Measurements from ENCODE around the gene FBXL17. TPM values are rescaled to one million over a fixed set of nuclear protein-coding genes. Genes with fewer than 3 reads are reported as not detected.

Gene FBXL17
- polyA plus RNA-seq, 2 of the 4 experiments (the other 2 are of a cell fraction) = 8.7 to 9.1 TPM

DNA sequence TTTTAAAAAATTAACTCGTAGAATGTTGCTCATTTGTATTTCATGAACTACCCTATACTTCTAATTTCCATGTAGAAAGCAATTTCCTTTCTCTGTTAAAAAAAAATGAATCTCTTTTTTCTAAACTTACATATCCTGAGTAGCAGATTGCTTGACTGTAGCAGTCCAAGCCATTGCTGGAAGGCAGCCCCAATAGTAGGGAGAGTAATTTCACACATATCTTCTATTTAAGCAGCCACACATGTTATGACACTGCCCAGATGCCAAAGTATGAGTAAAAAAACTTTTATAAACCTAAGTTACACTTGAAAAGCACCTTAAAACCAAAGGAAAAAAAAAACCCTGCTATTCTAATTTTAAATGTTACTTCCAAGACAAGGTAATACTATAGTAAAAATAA is 69.6 kb downstream of the FBXL17 start:
- Histone ChIP-seq H3K4me1 (peaks cover 14% of the 10 kb centered on the region), H3K4me3 (no peak overlapping the region), H3K9me3 (no peaks in the 10 kb centered on the region), H3K4me2 (no peak overlapping the region), H3K27ac (no peak overlapping the region)
- ChIA-PET POLR2A (no interaction called here), CTCF (no interaction called here)
- TF ChIP-seq NR3C1 (IDR thresholded peaks at IDR 0.05) = no peak
- TF ChIP-seq GATA3 (IDR thresholded peaks at IDR 0.05; ENCODE audit: borderline replicate concordance) = no peak
- TF ChIP-seq E2F6 (IDR thresholded peaks at IDR 0.05; ENCODE audit: borderline replicate concordance, low read depth) = no peak
- no peak for TF ChIP-seq FOSL2 (IDR thresholded peaks at IDR 0.05)
- TF ChIP-seq FOSL2 (CRISPR knock-in tag; IDR thresholded peaks at IDR 0.05) = no peak
- no peak for TF ChIP-seq POLR2A (IDR thresholded peaks at IDR 0.05; ENCODE audit: low read length)
- DNase-seq (ENCODE audit: low read depth in 1 of 2, low spot score in 1 of 2) (no peak), FAIRE-seq (no peak), ATAC-seq (no peak)
- 80% methylated on average over 1 of the region's 1 CpG for WGBS (ENCODE audit: missing lambda C conversion rate)

GRCh38 chr5:108311682-108312081 is 70.2 kb downstream of the FBXL17 start:
- TF ChIP-seq BHLHE40 (IDR thresholded peaks at IDR 0.05; ENCODE audit: low read depth, low read length) (no peak), E2F6 (IDR thresholded peaks at IDR 0.05; ENCODE audit: borderline replicate concordance, low read depth) (no peak), KDM1A (IDR thresholded peaks at IDR 0.05; ENCODE audit: low read depth) (no peak), NFE2L2 (conservative IDR thresholded peaks at IDR 0.05; ENCODE audit: low read length) (no peak), HOXB13 (CRISPR knock-in tag; IDR thresholded peaks at IDR 0.05; ENCODE audit: low read depth) (no peak), RFX5 (IDR thresholded peaks at IDR 0.05) (no peak), CEBPB (IDR thresholded peaks at IDR 0.05) (no peak), EP300 (IDR thresholded peaks at IDR 0.05) (no peak), REST (IDR thresholded peaks at IDR 0.05) (no peak), FOXS1 (CRISPR knock-in tag; IDR thresholded peaks at IDR 0.05) (no peak), CBX8 (IDR thresholded peaks at IDR 0.05) (no peak), CHD2 (IDR thresholded peaks at IDR 0.05; ENCODE audit: low read length, partially characterized antibody) (no peak), NR3C1 (IDR thresholded peaks at IDR 0.05) (no peak), ZFP36 (IDR thresholded peaks at IDR 0.05; ENCODE audit: borderline replicate concordance, partially characterized antibody) (no peak), FOSL2 (IDR thresholded peaks at IDR 0.05) (no peak), FOSL2 (CRISPR knock-in tag; IDR thresholded peaks at IDR 0.05) (no peak), HDAC2 (IDR thresholded peaks at IDR 0.05) (no peak), ZSCAN20 (CRISPR knock-in tag; IDR thresholded peaks at IDR 0.05) (no peak), FOSB (CRISPR knock-in tag; IDR thresholded peaks at IDR 0.05) (no peak)
- ChIA-PET CTCF (interaction anchor here (0.8 kb wide), 2 partner anchors 21 to 52 kb away, joined by 3 read pairs; no protein-coding TSS in a partner anchor), POLR2A (no interaction called here)
- Histone ChIP-seq H3K4me1 (peaks cover 14% of the 10 kb centered on the region), H3K4me3 (no peak overlapping the region), H3K27ac (no peak overlapping the region), H3K9me3 (no peaks in the 10 kb centered on the region), H3K4me2 (no peak overlapping the region)
- no peak for ATAC-seq
- WGBS (ENCODE audit: missing lambda C conversion rate) = 87% methylated on average over 3 of the region's 3 CpGs
- DNase-seq (ENCODE audit: low read depth in 1 of 2, low spot score in 1 of 2) = no peak
- no peak for FAIRE-seq

GRCh38 chr5:108303611-108304010 is 78.3 kb downstream of the FBXL17 start:
- POLR2A ChIA-PET = no interaction called here
- WGBS (ENCODE audit: missing lambda C conversion rate) = 69% methylated on average over 2 of the region's 2 CpGs
- Histone ChIP-seq H3K4me2 (no peak overlapping the region), H3K27ac (no peak overlapping the region), H3K4me1 (no peaks in the 10 kb centered on the region), H3K4me3 (no peak overlapping the region), H3K9me3 (no peaks in the 10 kb centered on the region)
- CTCF ChIA-PET = no interaction called here
- no peak for DNase-seq (ENCODE audit: low read depth in 1 of 2, low spot score in 1 of 2)
- no peak for ATAC-seq
- FAIRE-seq = no peak
- TF ChIP-seq NPAS2 (CRISPR knock-in tag; IDR thresholded peaks at IDR 0.05; ENCODE audit: borderline replicate concordance) = no peak
- no peak for TF ChIP-seq EP300 (IDR thresholded peaks at IDR 0.05)
- TF ChIP-seq, protein P1, sequence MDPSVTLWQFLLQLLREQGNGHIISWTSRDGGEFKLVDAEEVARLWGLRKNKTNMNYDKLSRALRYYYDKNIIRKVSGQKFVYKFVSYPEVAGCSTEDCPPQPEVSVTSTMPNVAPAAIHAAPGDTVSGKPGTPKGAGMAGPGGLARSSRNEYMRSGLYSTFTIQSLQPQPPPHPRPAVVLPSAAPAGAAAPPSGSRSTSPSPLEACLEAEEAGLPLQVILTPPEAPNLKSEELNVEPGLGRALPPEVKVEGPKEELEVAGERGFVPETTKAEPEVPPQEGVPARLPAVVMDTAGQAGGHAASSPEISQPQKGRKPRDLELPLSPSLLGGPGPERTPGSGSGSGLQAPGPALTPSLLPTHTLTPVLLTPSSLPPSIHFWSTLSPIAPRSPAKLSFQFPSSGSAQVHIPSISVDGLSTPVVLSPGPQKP (IDR thresholded peaks at IDR 0.05; ENCODE audit: low read depth, low read length) = no peak
- no peak for TF ChIP-seq RAD21 (conservative IDR thresholded peaks at IDR 0.05 in 1 of 2, IDR thresholded peaks at IDR 0.05 in 1 of 2)
- no peak for TF ChIP-seq RCOR1 (IDR thresholded peaks at IDR 0.05; ENCODE audit: low read depth, low read length)
- TF ChIP-seq, protein P2, sequence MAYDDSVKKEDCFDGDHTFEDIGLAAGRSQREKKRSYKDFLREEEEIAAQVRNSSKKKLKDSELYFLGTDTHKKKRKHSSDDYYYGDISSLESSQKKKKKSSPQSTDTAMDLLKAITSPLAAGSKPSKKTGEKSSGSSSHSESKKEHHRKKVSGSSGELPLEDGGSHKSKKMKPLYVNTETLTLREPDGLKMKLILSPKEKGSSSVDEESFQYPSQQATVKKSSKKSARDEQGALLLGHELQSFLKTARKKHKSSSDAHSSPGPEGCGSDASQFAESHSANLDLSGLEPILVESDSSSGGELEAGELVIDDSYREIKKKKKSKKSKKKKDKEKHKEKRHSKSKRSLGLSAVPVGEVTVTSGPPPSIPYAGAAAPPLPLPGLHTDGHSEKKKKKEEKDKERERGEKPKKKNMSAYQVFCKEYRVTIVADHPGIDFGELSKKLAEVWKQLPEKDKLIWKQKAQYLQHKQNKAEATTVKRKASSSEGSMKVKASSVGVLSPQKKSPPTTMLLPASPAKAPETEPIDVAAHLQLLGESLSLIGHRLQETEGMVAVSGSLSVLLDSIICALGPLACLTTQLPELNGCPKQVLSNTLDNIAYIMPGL (CRISPR knock-in tag; IDR thresholded peaks at IDR 0.05; ENCODE audit: borderline replicate concordance) = no peak
- TF ChIP-seq FOSL2 (IDR thresholded peaks at IDR 0.05) = no peak
- no peak for TF ChIP-seq FOSL2 (CRISPR knock-in tag; IDR thresholded peaks at IDR 0.05)
- no peak for TF ChIP-seq USF2 (IDR thresholded peaks at IDR 0.05)
- TF ChIP-seq MAFK (IDR thresholded peaks at IDR 0.05; ENCODE audit: partially characterized antibody) = no peak

Measured in A549 (cell line).